IPS DF 6.9 (cell line): ENCODE results near the gene ZYG11B.
"Not testable (repeated sequence)": the region's sequence is repeated elsewhere in the genome, so short reads cannot be mapped to it uniquely, and the experiment has no call there.

ENCODE experiments used
- DNase-seq: peaks from one replicate; pipeline ENCODE4 v3.0.0-alpha.2; 2013; ENCODE audit warnings: low read depth, low spot score
- H3K27ac ChIP-seq: one replicate; pipeline ENCODE4 v1.5.1; 2013; ENCODE audit warnings: low read length, control low read depth
- H3K27me3 ChIP-seq: 2 replicates; pipeline ENCODE4 v1.6.1; 2013; ENCODE audit warnings: mild to moderate bottlenecking, low read length; ENCODE audit not compliant: control insufficient read depth, insufficient read depth
- H3K36me3 ChIP-seq: 2 replicates; pipeline ENCODE4 v1.6.1; 2013; ENCODE audit warnings: low read length; ENCODE audit not compliant: control insufficient read depth, insufficient read depth
- H3K4me1 ChIP-seq: 2 replicates; pipeline ENCODE4 v1.6.1; 2013; ENCODE audit warnings: low read length; ENCODE audit not compliant: control insufficient read depth, insufficient read depth
- H3K4me3 ChIP-seq: 2 replicates; pipeline ENCODE4 v1.5.1; 2013; ENCODE audit warnings: mild to moderate bottlenecking, low read length
- H3K9me3 ChIP-seq: 2 replicates; pipeline ENCODE4 v1.6.1; 2013; ENCODE audit warnings: low read length, inconsistent platforms; ENCODE audit not compliant: control insufficient read depth, insufficient read depth
- WGBS: extraction: QIAGEN DNeasy Blood & Tissue Kit; methylation state at CpG from one replicate; pipeline ENCODE4 v1.1.7; 2013; ENCODE audit warnings: mixed read lengths, missing lambda C conversion rate; ENCODE audit not compliant: insufficient read length, insufficient coverage; 5-methylcytosine and 5-hydroxymethylcytosine counted together

Gene ZYG11B

GRCh38 chr1:52798331-52798730, 72.1 kb downstream of the ZYG11B start:
- H3K27me3 ChIP-seq: no peaks in the 10 kb centered on the region
- H3K9me3 ChIP-seq: no peaks in the 10 kb centered on the region; the same call in 1 of the 2 replicates
- H3K27ac ChIP-seq: no peak overlapping the region
- H3K36me3 ChIP-seq: no peaks in the 10 kb centered on the region
- WGBS: no CpG with 5 or more reads among the region's 3 CpGs
- no peak overlapping the region for H3K4me3 ChIP-seq
- no peak for DNase-seq
- no peaks in the 10 kb centered on the region for H3K4me1 ChIP-seq

GRCh38 chr1:52801011-52801410, 74.8 kb downstream of the ZYG11B start:
- Histone ChIP-seq H3K36me3 (no peaks in the 10 kb centered on the region), H3K4me1 (no peaks in the 10 kb centered on the region), H3K4me3 (no peak overlapping the region), H3K27ac (no peak overlapping the region), H3K27me3 (no peaks in the 10 kb centered on the region), H3K9me3 (no peaks in the 10 kb centered on the region; the same call in 1 of the 2 replicates)
- no peak for DNase-seq

- H3K27me3 ChIP-seq, H3K36me3 ChIP-seq, H3K9me3 ChIP-seq, DNase-seq, H3K4me3 ChIP-seq, H3K27ac ChIP-seq, H3K4me1 ChIP-seq: not testable (repeated sequence)
- WGBS: no CpG with 5 or more reads among the region's 3 CpGs
Observed at GRCh38 chr1:52804083-52804482, 77.8 kb downstream of the ZYG11B start.

GRCh38 chr1:52814465-52814864, 88.2 kb downstream of the ZYG11B start:
- H3K36me3 ChIP-seq: no peaks in the 10 kb centered on the region
- no peaks in the 10 kb centered on the region for H3K9me3 ChIP-seq
- no peaks in the 10 kb centered on the region for H3K4me1 ChIP-seq
- H3K27me3 ChIP-seq: no peaks in the 10 kb centered on the region
- no peak overlapping the region for H3K27ac ChIP-seq
- no peak overlapping the region for H3K4me3 ChIP-seq
- no peak for DNase-seq
- WGBS: no CpG with 5 or more reads among the region's 2 CpGs

GRCh38 chr1:52820830-52821229, 94.6 kb downstream of the ZYG11B start:
- not testable (repeated sequence) for H3K36me3 ChIP-seq, H3K27me3 ChIP-seq, DNase-seq, H3K9me3 ChIP-seq, H3K27ac ChIP-seq, H3K4me1 ChIP-seq, H3K4me3 ChIP-seq
- WGBS: no CpG with 5 or more reads among the region's 5 CpGs

- H3K4me3 ChIP-seq: no peak overlapping the region
- WGBS: no CpG with 5 or more reads among the region's 1 CpG
- H3K4me1 ChIP-seq: no peaks in the 10 kb centered on the region; the same call in 1 of the 2 replicates
- no peaks in the 10 kb centered on the region for H3K27me3 ChIP-seq
- H3K27ac ChIP-seq: no peak overlapping the region
- DNase-seq: no peak
- no peaks in the 10 kb centered on the region for H3K36me3 ChIP-seq
- H3K9me3 ChIP-seq: no peaks in the 10 kb centered on the region
Observed at GRCh38 chr1:52825868-52826267, 99.6 kb downstream of the ZYG11B start.

- Histone ChIP-seq H3K27me3 (no peaks in the 10 kb centered on the region), H3K9me3 (no peaks in the 10 kb centered on the region), H3K4me3 (no peak overlapping the region), H3K4me1 (no peaks in the 10 kb centered on the region; the same call in 1 of the 2 replicates), H3K36me3 (no peaks in the 10 kb centered on the region), H3K27ac (no peak overlapping the region)
- DNase-seq: no peak
- WGBS: no CpG with 5 or more reads among the region's 3 CpGs
Observed at GRCh38 chr1:52834798-52835197, 108.5 kb downstream of the ZYG11B start.

- Histone ChIP-seq H3K4me3 (no peak overlapping the region), H3K4me1 (no peaks in the 10 kb centered on the region; the same call in 1 of the 2 replicates), H3K27ac (no peak overlapping the region), H3K9me3 (no peaks in the 10 kb centered on the region), H3K27me3 (no peaks in the 10 kb centered on the region), H3K36me3 (no peaks in the 10 kb centered on the region)
- no CpG with 5 or more reads among the region's 3 CpGs for WGBS
- no peak for DNase-seq
Observed at GRCh38 chr1:52836035-52836434, 109.8 kb downstream of the ZYG11B start.

- H3K27me3 ChIP-seq, H3K27ac ChIP-seq, H3K4me3 ChIP-seq, DNase-seq, H3K4me1 ChIP-seq, H3K9me3 ChIP-seq, H3K36me3 ChIP-seq: not testable (repeated sequence)
- no CpG with 5 or more reads among the region's 10 CpGs for WGBS
Observed at GRCh38 chr1:52839175-52839574, 112.9 kb downstream of the ZYG11B start.

GRCh38 chr1:52842643-52843310, 116.5 kb downstream of the ZYG11B start, which contains the start of gene ZYG11A:
ZYG11A (plus strand) TSS chr1:52842760; CDS start chr1:52842884, 124 bp downstream.
- H3K27me3 ChIP-seq: peaks cover 3% of the 10 kb centered on the region; the same call in 1 of the 2 replicates
- H3K4me1 ChIP-seq: no peaks in the 10 kb centered on the region
- H3K4me3 ChIP-seq: peak within 1 kb of the TSS; percentile 58
- no peaks in the 10 kb centered on the region for H3K36me3 ChIP-seq
- no peak within 1 kb of the TSS for H3K27ac ChIP-seq
- no peak for DNase-seq
- no peaks in the 10 kb centered on the region for H3K9me3 ChIP-seq
- no CpG with 5 or more reads among the region's 88 CpGs for WGBS

- not testable (repeated sequence) for H3K36me3 ChIP-seq, DNase-seq, H3K4me3 ChIP-seq, H3K27me3 ChIP-seq, H3K4me1 ChIP-seq, H3K9me3 ChIP-seq, H3K27ac ChIP-seq
- WGBS: no CpG with 5 or more reads among the region's 6 CpGs
Observed at GRCh38 chr1:52845119-52845518, 118.9 kb downstream of the ZYG11B start.
